Vagina (tissue), 2 donors: ENCODE results near the gene SIGLEC1. TPM values are rescaled to one million over a fixed set of nuclear protein-coding genes. Genes with fewer than 3 reads are reported as not detected.

Source experiments
- DNase-seq, 2 donors: peaks; one replicate each; pipeline ENCODE4 v3.0.0-alpha.2; 2017; ENCODE audit errors: extremely low spot score in 2 of 2
- H3K27ac ChIP-seq: fragments of 200-600 bp; sonication (generic); one replicate; pipeline ENCODE4 v1.5.1; 2019
- H3K27me3 ChIP-seq: fragments of 200-600 bp; sonication (generic); one replicate; pipeline ENCODE4 v1.5.1; 2019
- H3K36me3 ChIP-seq, 2 donors: fragments of 200-600 bp; sonication (generic); one replicate each; pipeline ENCODE4 v1.5.1; 2017 to 2019
- H3K4me1 ChIP-seq: fragments of 200-600 bp; sonication (generic); one replicate; pipeline ENCODE4 v1.5.1; 2019
- H3K4me3 ChIP-seq, 2 donors: fragments of 200-600 bp; sonication (generic); 1 replicate in 1 of 2; 2 replicates in 1 of 2; pipeline ENCODE4 v1.5.1; 2016 to 2019
- H3K9me3 ChIP-seq: fragments of 200-600 bp; sonication (generic); one replicate; pipeline ENCODE4 v1.5.1; 2019
- POLR2A ChIP-seq, 2 donors: fragments of 450-650 bp; IDR thresholded peaks; one replicate each; pipeline ENCODE4 v1.6.1; 2017; ENCODE audit warnings: antibody characterized with exemption in 2 of 2, mild to moderate bottlenecking in 2 of 2, moderate library complexity in 2 of 2
- POLR2AphosphoS5 ChIP-seq, 2 donors: sonication (generic); formaldehyde crosslinking; IDR thresholded peaks; one replicate each; pipeline ENCODE4 v1.9.0; 2017; ENCODE audit warnings: antibody characterized with exemption in 2 of 2, mild to moderate bottlenecking in 2 of 2, low read depth in 1 of 2; ENCODE audit not compliant: insufficient read depth in 1 of 2
- intact Hi-C: fragments of 100-400 bp; cut with DNase I; formaldehyde crosslinking; loops from one replicate; pipeline ENCODE4 v1.15.1; 2023
- total RNA-seq: library from RNA; depleted of rRNA; stranded (reverse); fragments of >200 nt; gene quantifications from one replicate; pipeline ENCODE4 v1.2.3, GENCODE V29; 2016
- TF ChIP-seq, protein P1 (sequence below), 3 experiments: fragments of 450-650 bp in 2 of 3; fragments of 200-600 bp in 1 of 3; sonication (generic) in 1 of 3; IDR thresholded peaks; one replicate each; pipeline ENCODE4 v1.5.1; 2017 to 2019; ENCODE audit warnings: antibody characterized with exemption in 3 of 3, mild to moderate bottlenecking in 2 of 3, moderate library complexity in 2 of 3

The SIGLEC1 gene
- total RNA-seq, 1 donor from 2014 or later: 8.8 TPM

DNA sequence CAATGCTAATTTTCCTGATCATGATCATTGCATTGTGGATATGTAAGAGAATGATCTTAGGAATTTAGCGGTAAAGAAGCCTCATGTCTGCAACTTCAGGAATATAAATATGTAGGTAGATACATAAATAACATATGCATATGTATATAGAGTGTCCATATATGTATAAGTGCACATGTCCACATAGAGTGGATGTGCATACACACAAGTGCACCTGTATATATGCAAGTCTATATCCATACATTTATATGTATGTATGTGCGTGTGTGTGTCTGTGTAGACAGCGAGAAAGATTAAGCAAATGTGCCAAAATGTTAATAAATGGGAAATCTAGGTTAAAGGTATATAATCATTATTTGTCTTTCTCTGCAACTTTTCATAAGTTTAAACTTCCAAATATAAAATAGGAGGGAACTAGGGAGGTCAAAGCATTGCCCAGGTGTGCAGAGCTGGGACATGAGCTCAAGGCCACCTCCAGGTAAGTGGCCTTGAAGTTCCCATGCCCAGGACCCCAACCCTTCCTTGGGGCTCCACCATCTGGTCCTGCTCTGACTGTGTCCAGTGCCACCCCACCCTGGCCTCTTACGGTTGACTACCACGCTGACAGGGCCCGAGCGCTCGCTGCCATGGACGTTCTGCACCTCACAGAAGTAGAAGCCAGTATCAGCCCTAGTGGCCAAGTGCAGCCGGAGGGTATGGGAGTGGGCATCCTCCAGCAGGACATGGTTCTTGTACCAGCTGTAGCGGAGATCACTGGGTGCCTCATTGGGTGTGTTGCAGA, 9.6 kb downstream of the SIGLEC1 start:
- intact Hi-C loops: no loop called here
- no peak overlapping the region for H3K27ac ChIP-seq
- H3K4me1 ChIP-seq: no peaks in the 10 kb centered on the region
- no peaks in the 10 kb centered on the region for H3K9me3 ChIP-seq
- no peaks in the 10 kb centered on the region for H3K27me3 ChIP-seq
- TF ChIP-seq POLR2A (IDR thresholded peaks at IDR 0.05) (no peak), POLR2AphosphoS5 (IDR thresholded peaks at IDR 0.05; ENCODE audit: insufficient read depth in 1 of 2, low read depth in 1 of 2) (no peak)
- TF ChIP-seq, protein P1, sequence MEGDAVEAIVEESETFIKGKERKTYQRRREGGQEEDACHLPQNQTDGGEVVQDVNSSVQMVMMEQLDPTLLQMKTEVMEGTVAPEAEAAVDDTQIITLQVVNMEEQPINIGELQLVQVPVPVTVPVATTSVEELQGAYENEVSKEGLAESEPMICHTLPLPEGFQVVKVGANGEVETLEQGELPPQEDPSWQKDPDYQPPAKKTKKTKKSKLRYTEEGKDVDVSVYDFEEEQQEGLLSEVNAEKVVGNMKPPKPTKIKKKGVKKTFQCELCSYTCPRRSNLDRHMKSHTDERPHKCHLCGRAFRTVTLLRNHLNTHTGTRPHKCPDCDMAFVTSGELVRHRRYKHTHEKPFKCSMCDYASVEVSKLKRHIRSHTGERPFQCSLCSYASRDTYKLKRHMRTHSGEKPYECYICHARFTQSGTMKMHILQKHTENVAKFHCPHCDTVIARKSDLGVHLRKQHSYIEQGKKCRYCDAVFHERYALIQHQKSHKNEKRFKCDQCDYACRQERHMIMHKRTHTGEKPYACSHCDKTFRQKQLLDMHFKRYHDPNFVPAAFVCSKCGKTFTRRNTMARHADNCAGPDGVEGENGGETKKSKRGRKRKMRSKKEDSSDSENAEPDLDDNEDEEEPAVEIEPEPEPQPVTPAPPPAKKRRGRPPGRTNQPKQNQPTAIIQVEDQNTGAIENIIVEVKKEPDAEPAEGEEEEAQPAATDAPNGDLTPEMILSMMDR (IDR thresholded peaks at IDR 0.05): no peak
- no peaks in the 10 kb centered on the region for H3K36me3 ChIP-seq
- DNase-seq: no peak
- H3K4me3 ChIP-seq: no peak overlapping the region

DNA sequence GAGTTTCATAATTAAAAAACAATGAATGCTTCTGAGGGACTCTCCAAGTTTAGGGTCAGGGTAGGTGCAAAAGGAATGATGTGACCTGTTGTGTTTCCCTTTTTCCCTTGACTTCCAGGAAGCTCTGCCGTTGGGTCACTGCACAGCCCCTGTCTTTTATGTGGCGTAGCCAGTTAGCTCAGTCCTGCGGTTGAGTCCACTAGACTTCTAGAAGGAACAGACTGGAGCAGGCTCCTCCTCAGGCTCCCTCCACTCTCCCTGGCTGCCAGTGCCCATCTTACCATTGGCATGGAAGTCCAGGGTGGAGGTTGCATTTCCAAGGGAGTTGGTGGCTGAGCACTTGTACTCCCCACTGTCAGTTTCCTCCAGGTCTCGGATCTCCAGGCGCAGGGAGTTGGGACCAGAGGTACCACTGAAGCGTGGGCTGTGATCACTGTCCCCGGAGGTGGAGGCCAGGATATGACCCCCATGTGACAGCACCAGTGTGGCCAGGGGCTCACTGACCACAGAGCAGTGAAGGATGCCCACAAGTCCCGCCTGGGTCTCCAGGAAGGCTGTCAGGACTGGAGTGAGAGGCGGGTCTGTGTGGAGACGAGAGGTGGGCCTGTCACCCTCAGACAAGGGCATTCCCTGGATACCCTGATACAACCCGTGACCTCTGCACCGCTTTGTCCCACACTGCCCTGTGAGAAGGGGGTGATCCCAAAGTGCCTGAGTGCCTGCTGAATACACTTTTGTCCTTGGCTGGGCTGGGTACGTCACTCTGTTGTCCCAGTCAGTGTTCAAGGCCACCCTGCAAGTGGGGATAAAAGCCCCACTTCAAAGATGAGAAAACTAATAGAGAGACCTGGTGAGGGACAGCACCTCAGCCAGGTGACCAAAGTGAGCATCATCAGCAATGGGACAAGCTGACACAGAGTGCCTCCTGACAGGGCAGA, 11.1 kb downstream of the SIGLEC1 start:
- Histone ChIP-seq H3K27ac (no peak overlapping the region), H3K4me3 (no peak overlapping the region)
- intact Hi-C loops: no loop called here

DNA sequence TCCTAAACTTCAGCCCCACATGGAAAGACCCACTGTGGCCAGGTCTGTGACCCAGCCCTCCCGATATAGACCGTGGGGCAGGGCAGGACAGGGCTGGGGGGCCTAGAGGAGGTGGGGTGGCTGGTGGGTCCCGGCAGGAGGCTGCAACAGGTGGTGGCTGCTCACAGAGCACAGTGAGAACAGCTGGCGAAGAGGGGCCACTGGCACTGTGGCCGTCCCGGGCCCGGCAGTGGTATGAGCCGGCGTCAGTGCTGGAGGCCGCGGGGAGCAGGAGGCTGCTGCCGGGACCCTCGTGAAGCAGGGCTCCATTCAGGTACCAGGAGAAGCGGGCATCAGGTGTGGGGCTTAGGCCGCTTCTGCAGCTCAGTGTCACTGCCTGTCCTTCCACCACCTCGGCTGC, 13.4 kb downstream of the SIGLEC1 start:
- Histone ChIP-seq H3K9me3 (no peaks in the 10 kb centered on the region), H3K27me3 (no peaks in the 10 kb centered on the region), H3K36me3 (no peaks in the 10 kb centered on the region), H3K4me3 (no peak overlapping the region), H3K27ac (no peak overlapping the region), H3K4me1 (no peaks in the 10 kb centered on the region)
- TF ChIP-seq, protein P1 (IDR thresholded peaks at IDR 0.05): no peak
- TF ChIP-seq POLR2A (IDR thresholded peaks at IDR 0.05) (no peak), POLR2AphosphoS5 (IDR thresholded peaks at IDR 0.05; ENCODE audit: insufficient read depth in 1 of 2, low read depth in 1 of 2) (no peak)
- no peak for DNase-seq
- intact Hi-C loops: no loop called here

More for the DNA sequence above, 11.1 kb downstream of the SIGLEC1 start:
- Histone ChIP-seq H3K4me1 (no peaks in the 10 kb centered on the region), H3K27me3 (no peaks in the 10 kb centered on the region), H3K36me3 (no peaks in the 10 kb centered on the region), H3K9me3 (no peaks in the 10 kb centered on the region)
- DNase-seq: peak in 1 of 2 donors; percentile 84
- no peak for TF ChIP-seq POLR2A (IDR thresholded peaks at IDR 0.05)
- no peak for TF ChIP-seq POLR2AphosphoS5 (IDR thresholded peaks at IDR 0.05; ENCODE audit: insufficient read depth in 1 of 2, low read depth in 1 of 2)
- TF ChIP-seq, protein P1 (IDR thresholded peaks at IDR 0.05): no peak

DNA sequence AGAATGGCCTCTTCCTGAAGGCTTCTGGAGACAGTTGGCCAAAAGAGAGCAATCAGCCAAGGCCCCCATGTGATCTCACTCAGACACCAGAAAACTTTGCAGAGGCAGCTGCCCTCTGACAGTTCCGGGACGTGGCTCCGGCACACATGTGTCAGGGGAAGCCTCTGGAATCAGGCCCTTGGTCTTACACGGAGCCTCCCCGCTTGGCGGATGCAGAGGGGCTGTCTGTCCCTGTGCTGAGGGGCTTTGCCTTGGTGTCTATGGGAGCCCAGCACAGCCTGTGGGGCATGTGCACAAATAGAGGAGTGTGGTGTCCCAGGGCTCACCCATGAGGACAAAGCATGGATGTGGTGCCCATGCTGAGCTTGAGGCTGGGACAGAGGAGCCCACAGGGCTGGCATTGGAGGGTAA, 13.8 kb downstream of the SIGLEC1 start:
- Histone ChIP-seq H3K4me1 (no peaks in the 10 kb centered on the region), H3K4me3 (no peak overlapping the region), H3K36me3 (no peaks in the 10 kb centered on the region), H3K27me3 (no peaks in the 10 kb centered on the region), H3K9me3 (no peaks in the 10 kb centered on the region), H3K27ac (no peak overlapping the region)
- intact Hi-C loops: no loop called here
- no peak for DNase-seq
- no peak for TF ChIP-seq POLR2AphosphoS5 (IDR thresholded peaks at IDR 0.05; ENCODE audit: insufficient read depth in 1 of 2, low read depth in 1 of 2)
- TF ChIP-seq, protein P1 (IDR thresholded peaks at IDR 0.05): no peak
- no peak for TF ChIP-seq POLR2A (IDR thresholded peaks at IDR 0.05)
